ENCODE measurements around the gene SLC16A6.

The SLC16A6 gene

DNA sequence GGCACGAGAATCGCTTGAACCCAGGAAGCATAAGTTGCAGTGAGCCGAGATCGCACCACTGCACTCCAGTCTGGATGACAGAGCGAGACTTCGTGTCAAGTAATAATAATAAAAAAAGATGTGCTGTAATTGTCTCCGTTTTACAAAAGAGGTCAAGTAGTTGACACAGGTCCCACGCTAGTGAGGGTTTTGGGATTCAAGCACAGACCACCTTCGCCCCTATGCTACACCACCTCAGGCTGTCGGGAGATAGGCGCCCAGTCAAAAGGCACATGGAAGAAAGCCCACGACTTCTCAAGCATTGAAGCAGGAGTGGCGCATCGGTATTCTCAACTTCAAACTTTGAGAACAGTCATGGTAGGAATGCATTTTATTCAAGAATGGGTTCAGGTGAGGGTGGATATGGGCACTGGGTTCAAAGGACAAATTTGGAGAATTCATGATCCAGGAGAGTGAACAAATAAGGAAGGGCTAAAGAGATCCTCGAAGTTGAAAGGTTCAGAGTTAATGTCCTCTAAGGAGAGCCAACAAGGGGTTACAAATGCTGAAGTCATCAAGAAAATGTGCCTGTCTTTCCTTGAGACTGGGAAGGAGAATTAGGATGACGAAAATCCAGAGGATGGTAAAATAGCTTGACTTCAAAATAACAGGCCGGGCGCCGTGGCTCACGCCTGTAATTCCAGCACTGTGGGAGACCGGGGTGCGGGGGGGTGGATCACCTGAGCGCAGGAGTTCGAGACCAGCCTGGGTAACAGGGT, 44.5 kb downstream of the SLC16A6 start:
- H3K36me3 ChIP-seq (replicated peaks; ENCODE audit: insufficient read depth, low read length), result no peaks in the 10 kb centered on the region
- H3K4me2 ChIP-seq (ENCODE audit: low read depth, low read length), result peak overlapping the region; percentile 66; the same call in 1 of the 2 replicates
- H3K9me2 ChIP-seq (replicated peaks; ENCODE audit: insufficient read depth, low read length), result no peaks in the 10 kb centered on the region
- H3K27ac ChIP-seq (ENCODE audit: low read length), result no peak overlapping the region; the same call in 1 of the 2 replicates
- H3K4me3 ChIP-seq (ENCODE audit: low read length), result peak overlapping the region; percentile 94; the same call in 1 of the 2 replicates
- H4K20me1 ChIP-seq (ENCODE audit: insufficient read depth, low read length), result no peaks in the 10 kb centered on the region
- H2AFZ ChIP-seq (ENCODE audit: low read length), result no peak overlapping the region
- H3K9me3 ChIP-seq (replicated peaks; ENCODE audit: insufficient read depth, low read length), result no peaks in the 10 kb centered on the region
- H3K4me1 ChIP-seq (ENCODE audit: low read length), result peaks cover 11% of the 10 kb centered on the region
- peak overlapping the region; percentile 98; the same call in 1 of the 2 replicates for H3K9ac ChIP-seq (ENCODE audit: low read length)
- H3F3A ChIP-seq (ENCODE audit: insufficient read depth, low read length), result no peaks in the 10 kb centered on the region
- no peaks in the 10 kb centered on the region for H3K27me3 ChIP-seq (replicated peaks; ENCODE audit: insufficient read depth, low read length)
- no peak for DNase-seq
- H3K79me2 ChIP-seq (ENCODE audit: low read length), result peaks cover 16% of the 10 kb centered on the region
- TF ChIP-seq EZH2phosphoT487 (IDR thresholded peaks at IDR 0.05; ENCODE audit: low read length), result no peak
- TF ChIP-seq, protein P1, sequence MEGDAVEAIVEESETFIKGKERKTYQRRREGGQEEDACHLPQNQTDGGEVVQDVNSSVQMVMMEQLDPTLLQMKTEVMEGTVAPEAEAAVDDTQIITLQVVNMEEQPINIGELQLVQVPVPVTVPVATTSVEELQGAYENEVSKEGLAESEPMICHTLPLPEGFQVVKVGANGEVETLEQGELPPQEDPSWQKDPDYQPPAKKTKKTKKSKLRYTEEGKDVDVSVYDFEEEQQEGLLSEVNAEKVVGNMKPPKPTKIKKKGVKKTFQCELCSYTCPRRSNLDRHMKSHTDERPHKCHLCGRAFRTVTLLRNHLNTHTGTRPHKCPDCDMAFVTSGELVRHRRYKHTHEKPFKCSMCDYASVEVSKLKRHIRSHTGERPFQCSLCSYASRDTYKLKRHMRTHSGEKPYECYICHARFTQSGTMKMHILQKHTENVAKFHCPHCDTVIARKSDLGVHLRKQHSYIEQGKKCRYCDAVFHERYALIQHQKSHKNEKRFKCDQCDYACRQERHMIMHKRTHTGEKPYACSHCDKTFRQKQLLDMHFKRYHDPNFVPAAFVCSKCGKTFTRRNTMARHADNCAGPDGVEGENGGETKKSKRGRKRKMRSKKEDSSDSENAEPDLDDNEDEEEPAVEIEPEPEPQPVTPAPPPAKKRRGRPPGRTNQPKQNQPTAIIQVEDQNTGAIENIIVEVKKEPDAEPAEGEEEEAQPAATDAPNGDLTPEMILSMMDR (IDR thresholded peaks at IDR 0.05; ENCODE audit: low read length), result no peak
- TF ChIP-seq EZH2 (optimal IDR thresholded peaks at IDR 0.05; ENCODE audit: low read depth, low read length), result no peak

DNA sequence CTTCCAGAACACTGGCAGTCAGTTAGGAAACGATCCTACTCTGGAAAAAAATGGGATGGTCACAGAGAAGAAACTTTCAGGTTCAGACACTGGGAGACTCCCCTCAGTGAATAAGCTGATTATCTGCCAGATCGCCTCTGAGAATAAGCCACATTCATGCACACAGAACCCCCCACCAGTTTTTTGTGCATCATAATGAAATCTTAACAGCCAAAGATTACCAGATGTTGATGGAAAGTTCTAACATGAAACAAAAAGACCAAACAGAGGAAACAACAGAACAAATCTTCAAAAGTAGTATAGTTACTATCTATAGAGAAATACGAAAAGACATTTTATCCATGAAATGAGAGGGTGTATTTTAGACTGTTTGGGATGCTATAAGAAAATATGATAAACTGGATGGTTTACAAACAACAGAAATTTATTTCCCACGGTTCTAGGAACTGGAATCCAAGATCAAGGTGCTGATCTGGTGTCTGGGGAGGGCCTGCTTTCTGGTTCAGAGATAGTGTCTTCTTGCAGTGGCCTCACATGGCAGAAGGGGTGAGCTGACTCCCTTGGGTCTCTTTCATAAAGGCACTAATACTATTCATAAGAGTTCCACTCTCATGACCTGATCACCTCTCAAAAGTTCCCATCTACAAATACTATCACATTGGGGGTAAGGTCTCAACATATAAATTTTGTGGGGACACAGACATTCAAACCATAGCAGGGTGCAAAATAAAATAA, 51.1 kb downstream of the SLC16A6 start:
- no peaks in the 10 kb centered on the region for H3K9me3 ChIP-seq (replicated peaks; ENCODE audit: insufficient read depth, low read length)
- H4K20me1 ChIP-seq (ENCODE audit: insufficient read depth, low read length), result no peaks in the 10 kb centered on the region
- H3K27ac ChIP-seq (ENCODE audit: low read length), result peak overlapping the region; percentile 100
- no peak overlapping the region; the same call in 1 of the 2 replicates for H3K4me3 ChIP-seq (ENCODE audit: low read length)
- H3K4me2 ChIP-seq (ENCODE audit: low read depth, low read length), result peak overlapping the region; percentile 94; the same call in 1 of the 2 replicates
- TF ChIP-seq, protein P1 (IDR thresholded peaks at IDR 0.05; ENCODE audit: low read length), result no peak
- no peak for TF ChIP-seq EZH2 (optimal IDR thresholded peaks at IDR 0.05; ENCODE audit: low read depth, low read length)
- no peak for TF ChIP-seq EZH2phosphoT487 (IDR thresholded peaks at IDR 0.05; ENCODE audit: low read length)
- H3F3A ChIP-seq (ENCODE audit: insufficient read depth, low read length), result peaks cover 40% of the 10 kb centered on the region
- no peak for DNase-seq
- H3K36me3 ChIP-seq (replicated peaks; ENCODE audit: insufficient read depth, low read length), result no peaks in the 10 kb centered on the region
- H3K9ac ChIP-seq (ENCODE audit: low read length), result peak overlapping the region; percentile 98; the same call in 1 of the 2 replicates
- H3K79me2 ChIP-seq (ENCODE audit: low read length), result 0 out of 2 replicates have a peak, but pooled peaks cover 3% of the 10 kb centered on the region
- no peaks in the 10 kb centered on the region for H3K27me3 ChIP-seq (replicated peaks; ENCODE audit: insufficient read depth, low read length)
- H2AFZ ChIP-seq (ENCODE audit: low read length), result no peak overlapping the region
- no peaks in the 10 kb centered on the region for H3K9me2 ChIP-seq (replicated peaks; ENCODE audit: insufficient read depth, low read length)
- peaks cover 36% of the 10 kb centered on the region for H3K4me1 ChIP-seq (ENCODE audit: low read length)

DNA sequence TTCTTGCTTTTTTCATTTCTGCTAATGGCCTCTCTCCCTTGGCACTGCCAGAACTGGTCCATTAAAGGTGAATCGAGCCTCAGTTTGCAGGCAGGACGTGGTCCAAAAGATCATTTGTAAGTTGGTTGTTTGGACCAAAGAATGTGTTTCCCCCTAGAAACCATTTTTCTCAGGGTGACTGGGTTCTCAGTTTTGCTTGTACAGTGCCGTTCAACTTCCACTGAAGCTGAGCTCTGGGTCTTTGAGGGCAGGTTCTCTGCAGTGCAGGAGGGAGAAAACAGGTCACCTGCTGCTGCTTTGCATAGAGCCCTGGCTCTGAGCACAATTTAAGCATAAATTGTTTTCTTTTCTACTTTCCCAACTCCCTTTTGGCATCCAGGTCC, 52.1 kb downstream of the SLC16A6 start:
- peaks cover 45% of the 10 kb centered on the region for H3F3A ChIP-seq (ENCODE audit: insufficient read depth, low read length)
- H3K9ac ChIP-seq (ENCODE audit: low read length), result peak overlapping the region; percentile 98
- H3K4me3 ChIP-seq (ENCODE audit: low read length), result peak overlapping the region; percentile 67
- peak overlapping the region; percentile 94 for H3K4me2 ChIP-seq (ENCODE audit: low read depth, low read length)
- no peaks in the 10 kb centered on the region for H3K9me2 ChIP-seq (replicated peaks; ENCODE audit: insufficient read depth, low read length)
- H2AFZ ChIP-seq (ENCODE audit: low read length), result peak overlapping the region; percentile 54; the same call in 1 of the 2 replicates
- peaks cover 6% of the 10 kb centered on the region; the same call in 1 of the 2 replicates for H3K79me2 ChIP-seq (ENCODE audit: low read length)
- no peak for TF ChIP-seq EZH2 (optimal IDR thresholded peaks at IDR 0.05; ENCODE audit: low read depth, low read length)
- H4K20me1 ChIP-seq (ENCODE audit: insufficient read depth, low read length), result no peaks in the 10 kb centered on the region
- no peaks in the 10 kb centered on the region for H3K9me3 ChIP-seq (replicated peaks; ENCODE audit: insufficient read depth, low read length)
- H3K27me3 ChIP-seq (replicated peaks; ENCODE audit: insufficient read depth, low read length), result no peaks in the 10 kb centered on the region
- H3K27ac ChIP-seq (ENCODE audit: low read length), result peak overlapping the region; percentile 100
- peaks cover 41% of the 10 kb centered on the region for H3K4me1 ChIP-seq (ENCODE audit: low read length)
- peak; percentile 38 for DNase-seq
- H3K36me3 ChIP-seq (replicated peaks; ENCODE audit: insufficient read depth, low read length), result no peaks in the 10 kb centered on the region

All from MM.1S (cell line).